NCI-H748 (cell line): ENCODE results near the gene NRCAM.

Source experiments
- DNase-seq: peaks from one replicate; lab custom pipeline; 2025; ENCODE audit not compliant: unreplicated experiment; lab: John Stamatoyannopoulos, UW

The NRCAM gene

GRCh38 chr7:108254259-108254658 is 202.0 kb downstream of the NRCAM start:
- DNase-seq: no peak

DNA sequence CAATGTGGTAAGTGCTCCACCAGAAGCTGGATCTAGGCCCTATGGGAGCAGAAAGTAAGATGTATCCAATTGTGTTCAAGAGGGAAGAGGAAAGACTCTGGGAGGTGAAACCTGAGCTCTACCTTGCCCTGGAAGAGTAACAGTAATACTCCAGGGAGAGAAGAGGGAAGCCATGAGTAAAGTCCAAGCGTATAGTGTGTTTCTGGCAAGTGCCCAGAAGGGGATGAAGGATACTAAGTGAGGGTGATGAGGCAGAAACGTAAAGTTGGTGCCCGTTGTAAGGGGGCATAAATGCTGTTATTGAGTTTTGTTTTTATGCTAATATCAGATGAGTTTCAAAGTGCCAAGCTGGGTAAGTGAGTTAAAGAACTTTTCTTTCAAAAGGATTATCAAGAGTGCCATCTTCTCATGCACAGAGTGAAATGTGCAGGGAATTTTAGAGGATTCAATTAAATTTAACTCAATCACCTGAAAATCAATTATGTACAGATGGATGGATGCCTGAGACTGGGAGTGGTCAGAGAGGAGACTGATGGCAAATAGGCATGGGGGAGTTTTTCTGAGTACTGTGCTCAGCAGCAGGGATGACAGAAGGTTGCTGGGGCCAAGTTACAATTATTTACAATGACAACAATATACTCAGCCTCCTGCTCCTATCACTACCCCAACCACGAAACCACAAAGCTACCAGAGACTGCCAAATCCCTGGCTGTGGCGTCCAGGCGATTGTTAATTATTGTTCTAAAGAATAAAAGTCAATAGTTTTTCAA is 202.8 kb downstream of the NRCAM start:
- DNase-seq: no peak

DNA sequence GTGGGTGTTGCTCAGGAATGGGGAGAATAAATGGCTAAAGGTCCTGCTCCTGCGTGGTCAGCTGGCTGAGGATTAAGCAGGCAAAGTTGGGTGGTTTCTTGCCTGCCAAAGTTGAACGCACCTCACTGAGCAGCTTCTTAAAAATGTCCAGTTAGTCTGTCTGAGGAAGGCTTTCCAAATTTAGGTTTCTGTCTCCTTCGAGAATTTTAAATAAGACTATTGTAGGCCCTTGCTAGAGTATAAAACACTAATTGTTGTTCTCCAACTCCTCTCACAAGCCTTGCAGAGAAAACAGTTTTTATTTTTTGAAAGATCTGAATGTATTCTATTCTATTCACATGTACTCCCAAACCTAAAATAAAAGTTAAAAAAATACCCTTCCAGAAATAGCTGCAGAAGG is 204.1 kb downstream of the NRCAM start:
- no peak for DNase-seq

DNA sequence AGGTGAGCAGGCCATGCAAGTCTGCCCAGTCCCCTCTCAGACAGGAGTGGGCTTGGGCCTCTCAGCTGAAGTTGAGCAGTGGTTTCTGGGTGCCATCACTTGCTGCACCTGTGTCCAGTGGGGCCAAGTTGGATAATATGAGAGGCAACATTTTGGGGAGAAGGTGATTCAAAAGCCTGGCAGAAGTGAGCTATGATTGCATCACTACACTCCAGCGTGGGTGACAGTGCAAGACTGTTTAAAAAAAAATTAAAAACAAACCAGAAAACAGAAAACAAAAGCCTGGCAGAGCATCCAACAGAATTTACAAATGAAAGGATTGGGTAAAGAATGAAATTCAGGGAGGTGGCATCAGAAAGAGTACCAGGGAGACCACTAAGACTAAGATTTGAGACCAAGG is 204.5 kb downstream of the NRCAM start:
- no peak for DNase-seq

DNA sequence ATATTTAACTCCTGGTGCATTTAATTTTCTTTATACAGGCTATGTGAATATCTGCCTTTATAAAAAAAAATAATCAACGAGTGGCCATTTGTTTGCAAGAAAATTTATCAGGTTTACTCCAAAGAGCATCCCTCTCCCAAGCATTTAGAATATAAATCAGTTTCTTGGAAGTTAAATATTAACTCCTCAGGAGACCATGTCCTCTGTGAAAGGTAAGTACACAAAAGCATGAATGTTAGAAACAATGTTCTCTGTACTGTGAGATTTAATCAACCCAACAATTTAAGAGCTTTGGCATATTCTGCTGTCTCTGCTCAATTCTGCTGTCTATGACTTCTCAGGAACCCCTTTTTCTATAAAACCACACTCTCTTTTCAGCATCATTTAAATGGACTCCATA is 206.8 kb downstream of the NRCAM start:
- DNase-seq: no peak

- DNase-seq: no peak
Observed at GRCh38 chr7:108248821-108249220, 207.4 kb downstream of the NRCAM start.

GRCh38 chr7:108248418-108248817 is 207.8 kb downstream of the NRCAM start:
- DNase-seq: no peak

- no peak for DNase-seq
Observed at GRCh38 chr7:108247614-108248013, 208.6 kb downstream of the NRCAM start.

DNA sequence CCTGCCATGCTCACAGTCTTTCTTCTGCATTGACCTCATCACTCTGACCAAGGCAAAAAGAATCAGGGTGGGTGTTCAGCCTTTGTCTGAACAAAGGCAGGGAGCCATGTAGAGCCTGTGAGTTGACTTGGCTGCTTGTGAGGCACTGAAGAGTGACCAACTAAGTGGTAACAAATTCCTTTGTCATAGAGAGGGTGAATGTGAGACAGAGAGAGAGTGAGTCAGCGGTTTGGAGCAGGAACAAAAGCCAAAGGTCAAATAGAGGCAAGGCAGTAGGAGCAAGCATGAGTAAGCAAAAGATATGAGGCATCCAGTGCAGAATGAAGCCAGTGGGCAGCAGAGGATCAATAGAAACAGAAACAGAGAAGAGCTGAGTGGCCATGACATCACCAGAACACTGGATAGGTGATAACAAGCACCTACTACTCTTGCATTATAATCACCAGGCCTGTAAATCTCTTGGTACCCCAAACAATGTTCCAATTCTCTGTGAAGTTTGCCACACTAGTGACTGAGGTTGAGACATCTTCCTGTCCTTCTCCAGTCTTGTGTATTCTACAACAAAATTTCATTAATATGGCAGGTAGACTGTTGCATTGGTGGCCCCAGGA is 209.9 kb downstream of the NRCAM start:
- DNase-seq: no peak

- DNase-seq: no peak
Observed at GRCh38 chr7:108245523-108246226, 210.6 kb downstream of the NRCAM start.

- no peak for DNase-seq
Observed at GRCh38 chr7:108244110-108244509, 212.1 kb downstream of the NRCAM start.

DNA sequence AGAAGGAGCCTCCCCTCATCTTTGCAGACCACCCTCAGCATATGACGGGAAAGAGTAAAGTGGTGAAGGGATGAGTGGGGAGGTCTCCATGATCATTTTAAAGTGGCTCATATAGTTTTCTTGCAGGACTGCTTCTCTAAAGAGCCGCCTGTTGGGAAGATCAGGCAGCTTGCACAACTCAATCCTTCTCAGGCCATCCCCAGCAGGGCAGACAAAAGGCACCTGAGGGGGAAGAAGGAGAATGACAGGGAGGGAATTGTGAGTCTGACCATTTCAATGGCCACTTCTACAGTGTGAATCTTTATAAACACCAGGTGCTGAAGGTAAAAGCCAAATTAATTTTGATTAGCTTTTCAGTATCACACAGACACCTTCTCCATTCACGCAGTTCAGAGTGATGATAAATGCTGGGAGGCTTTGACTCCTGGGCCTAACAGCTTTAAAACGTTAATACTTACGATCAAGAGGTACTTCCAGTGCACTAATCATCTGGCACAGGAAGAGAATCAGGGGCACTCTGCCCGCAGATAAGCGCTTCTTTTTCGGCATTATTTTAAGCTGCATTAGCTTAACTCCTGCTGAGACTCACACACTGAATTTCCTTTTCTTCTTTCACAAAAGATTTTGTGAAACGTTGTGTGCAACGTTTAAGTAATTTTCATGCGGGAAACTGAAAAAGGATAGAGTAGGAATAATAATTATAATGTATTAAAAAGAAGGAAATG is 216.6 kb downstream of the NRCAM start:
- DNase-seq: peak; percentile 92

DNA sequence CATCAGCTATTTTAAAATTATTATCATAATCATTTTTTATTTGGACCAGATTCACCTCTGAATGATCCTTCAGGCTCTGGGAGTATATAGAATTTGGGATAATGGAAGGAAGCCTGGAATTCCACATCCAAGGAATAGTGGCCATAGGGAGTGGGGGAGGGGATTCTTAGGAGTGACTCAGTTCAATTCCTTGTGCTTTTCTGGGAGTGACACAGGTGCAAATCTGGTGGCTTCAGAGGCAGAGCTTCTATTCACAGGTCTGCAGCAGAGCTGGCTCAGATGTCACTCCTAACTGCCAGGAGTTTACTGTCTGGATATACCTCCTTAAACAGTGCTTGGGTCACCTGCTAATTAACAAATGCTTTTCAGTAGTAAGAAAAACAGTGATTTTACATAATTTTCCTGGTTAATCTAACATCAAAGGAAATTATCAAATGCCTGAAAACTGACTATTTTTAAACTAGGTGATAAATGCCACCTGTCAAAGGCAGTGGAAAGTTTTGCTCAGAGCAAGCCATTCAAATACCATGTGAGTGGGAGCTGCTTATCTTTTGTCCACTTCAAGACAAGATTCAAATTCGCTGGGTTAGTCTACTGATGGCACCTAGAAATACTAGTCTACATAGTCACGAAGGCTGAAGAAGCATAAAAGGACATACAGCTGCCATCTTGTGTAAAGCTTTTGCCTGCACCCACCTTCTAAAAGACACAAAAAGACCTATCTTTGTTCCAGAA is 219.4 kb downstream of the NRCAM start:
- DNase-seq: no peak

GRCh38 chr7:108235451-108236061 is 220.7 kb downstream of the NRCAM start:
- DNase-seq: no peak

- no peak for DNase-seq
Observed at GRCh38 chr7:108234971-108235450, 221.2 kb downstream of the NRCAM start.

DNA sequence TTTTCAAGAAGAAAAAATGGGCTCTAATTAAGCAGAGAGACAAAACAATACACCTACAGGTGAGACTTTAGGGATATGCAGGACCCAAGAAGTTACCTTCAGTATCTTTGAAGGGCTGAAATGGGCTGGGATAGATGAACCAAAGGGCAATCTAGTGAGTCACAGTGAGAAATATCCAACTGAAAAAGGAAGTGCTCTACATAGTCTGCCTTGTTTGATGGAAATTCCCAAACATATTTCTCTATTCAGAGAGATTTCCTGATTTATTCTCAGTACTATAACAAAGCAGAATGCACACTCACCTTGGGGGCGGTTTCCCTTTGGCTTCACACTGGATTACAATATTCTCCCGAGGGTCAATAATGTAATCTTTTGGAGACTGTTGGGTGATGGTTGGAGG is 222.0 kb downstream of the NRCAM start:
- no peak for DNase-seq

GRCh38 chr7:108232076-108232475 is 224.2 kb downstream of the NRCAM start:
- DNase-seq: no peak

- no peak for DNase-seq
Observed at GRCh38 chr7:108231221-108231620, 225.0 kb downstream of the NRCAM start.

GRCh38 chr7:108227366-108227765 is 228.9 kb downstream of the NRCAM start:
- no peak for DNase-seq

DNA sequence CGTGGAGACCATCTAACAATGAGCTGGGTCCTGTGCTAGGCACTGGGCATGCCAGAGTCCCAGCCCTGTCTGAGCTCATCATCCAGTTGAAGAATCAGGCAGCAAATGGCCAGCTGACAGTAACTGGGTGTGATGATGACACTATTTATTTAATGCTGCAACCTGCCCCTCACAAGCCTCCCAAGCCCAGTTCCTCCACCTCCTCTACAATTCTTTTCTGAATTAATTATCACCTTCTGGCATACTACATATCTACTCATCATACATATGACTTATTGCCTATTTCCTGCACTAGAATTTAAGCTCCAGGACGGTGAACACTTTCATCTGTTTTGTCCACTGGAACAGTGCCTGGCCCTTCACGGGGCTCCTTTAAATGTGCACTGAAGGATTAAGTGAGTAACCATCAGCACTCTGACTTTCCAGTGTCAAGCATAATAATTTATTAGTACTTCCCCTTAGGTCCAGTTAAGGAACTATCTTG is 229.4 kb downstream of the NRCAM start:
- no peak for DNase-seq
